ENCODE measurements around the gene MSLN. TPM values are rescaled to one million over a fixed set of nuclear protein-coding genes. Genes with fewer than 3 reads are reported as not detected.
A peak's percentile ranks its signal among the peaks of the same experiment; 100 is the strongest.

MSLN gene
- polyA plus RNA-seq, 1 of the 3 experiments (the other 2 are of a cell fraction), result 0.02 TPM

DNA sequence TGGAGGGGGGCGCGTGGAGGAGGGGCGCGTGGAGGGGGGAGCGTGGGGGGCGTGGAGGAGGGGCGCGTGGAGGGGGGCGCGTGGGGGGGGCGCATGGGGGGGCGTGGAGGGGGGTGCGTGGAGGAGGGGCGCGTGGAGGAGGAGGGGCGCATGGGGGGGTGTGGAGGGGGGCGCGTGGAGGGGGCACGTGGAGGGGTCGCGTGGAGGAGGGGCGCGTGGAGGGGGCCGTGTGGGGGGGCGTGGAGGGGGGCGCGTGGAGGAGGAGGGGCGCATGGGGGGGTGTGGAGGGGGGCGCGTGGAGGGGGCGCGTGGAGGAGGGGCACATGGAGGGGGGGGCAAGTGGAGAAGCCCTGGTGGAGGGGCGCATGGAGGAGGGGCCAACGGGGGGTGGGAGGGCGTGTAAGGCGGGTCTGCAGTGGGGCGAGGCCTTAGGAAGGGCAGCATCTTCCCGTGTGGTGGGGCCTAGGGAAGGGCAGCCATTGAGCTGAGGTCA, 7.3 kb downstream of the MSLN start:
- no peaks in the 10 kb centered on the region for H3K36me3 ChIP-seq (replicated peaks in 1 of 2; ENCODE audit: control insufficient read depth in 1 of 2, insufficient read depth in 2 of 2, low read length in 1 of 2)
- WGBS (ENCODE audit: low lambda C conversion rate), result 32% methylated on average over 29 of the region's 38 CpGs
- H3K9me2 ChIP-seq, result no peaks in the 10 kb centered on the region
- peak; percentile 68 for DNase-seq
- no peak overlapping the region for H3K9ac ChIP-seq
- no peaks in the 10 kb centered on the region for H3K9me3 ChIP-seq
- H3K27me3 ChIP-seq (ENCODE audit: insufficient read depth), result no peaks in the 10 kb centered on the region
- no peaks in the 10 kb centered on the region for H3F3A ChIP-seq (replicated peaks; ENCODE audit: insufficient read depth)
- CTCF ChIA-PET, result no interaction called here
- no peaks in the 10 kb centered on the region for H3K79me2 ChIP-seq (ENCODE audit: insufficient read depth)
- H3K4me1 ChIP-seq (ENCODE audit: control insufficient read depth in 1 of 2, insufficient read depth in 2 of 2, low read depth in 1 of 2, low read length in 1 of 2), result no peaks in the 10 kb centered on the region
- H2AFZ ChIP-seq (ENCODE audit: low read depth), result no peak overlapping the region
- TF ChIP-seq MEF2A (IDR thresholded peaks at IDR 0.05; ENCODE audit: borderline replicate concordance, low read depth) (no peak), JUND (IDR thresholded peaks at IDR 0.05) (no peak), CTCF (IDR thresholded peaks at IDR 0.05) (no peak), FOXJ3 (CRISPR knock-in tag; IDR thresholded peaks at IDR 0.05) (no peak), RFX5 (IDR thresholded peaks at IDR 0.05; ENCODE audit: low read length) (no peak), NRF1 (IDR thresholded peaks at IDR 0.05; ENCODE audit: low read depth, low read length) (no peak), RAD21 (IDR thresholded peaks at IDR 0.05; ENCODE audit: low read length) (no peak), GABPA (IDR thresholded peaks at IDR 0.05; ENCODE audit: low read depth) (no peak), EP300 (IDR thresholded peaks at IDR 0.05; ENCODE audit: borderline replicate concordance in 1 of 2, low read depth in 1 of 2, low read length in 1 of 2) (no peak), GATA2 (CRISPR knock-in tag; IDR thresholded peaks at IDR 0.05) (no peak), SMC3 (IDR thresholded peaks at IDR 0.05; ENCODE audit: low read depth, low read length) (no peak), EZH2phosphoT487 (IDR thresholded peaks at IDR 0.05; ENCODE audit: borderline replicate concordance, low read depth) (no peak), FOXM1 (IDR thresholded peaks at IDR 0.05; ENCODE audit: low read depth) (no peak), TAF1 (IDR thresholded peaks at IDR 0.05; ENCODE audit: borderline replicate concordance, low read depth, low read length) (no peak), SIN3A (IDR thresholded peaks at IDR 0.05; ENCODE audit: borderline replicate concordance, low read depth, low read length) (no peak), REST (IDR thresholded peaks at IDR 0.05; ENCODE audit: low read depth, low read length) (no peak)
- TF ChIP-seq, protein P1, sequence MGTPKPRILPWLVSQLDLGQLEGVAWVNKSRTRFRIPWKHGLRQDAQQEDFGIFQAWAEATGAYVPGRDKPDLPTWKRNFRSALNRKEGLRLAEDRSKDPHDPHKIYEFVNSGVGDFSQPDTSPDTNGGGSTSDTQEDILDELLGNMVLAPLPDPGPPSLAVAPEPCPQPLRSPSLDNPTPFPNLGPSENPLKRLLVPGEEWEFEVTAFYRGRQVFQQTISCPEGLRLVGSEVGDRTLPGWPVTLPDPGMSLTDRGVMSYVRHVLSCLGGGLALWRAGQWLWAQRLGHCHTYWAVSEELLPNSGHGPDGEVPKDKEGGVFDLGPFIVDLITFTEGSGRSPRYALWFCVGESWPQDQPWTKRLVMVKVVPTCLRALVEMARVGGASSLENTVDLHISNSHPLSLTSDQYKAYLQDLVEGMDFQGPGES (IDR thresholded peaks at IDR 0.05; ENCODE audit: low read depth, low read length), result no peak
- TF ChIP-seq, protein P2, sequence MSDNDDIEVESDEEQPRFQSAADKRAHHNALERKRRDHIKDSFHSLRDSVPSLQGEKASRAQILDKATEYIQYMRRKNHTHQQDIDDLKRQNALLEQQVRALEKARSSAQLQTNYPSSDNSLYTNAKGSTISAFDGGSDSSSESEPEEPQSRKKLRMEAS (IDR thresholded peaks at IDR 0.05; ENCODE audit: low read depth), result no peak
- TF ChIP-seq, protein P3, sequence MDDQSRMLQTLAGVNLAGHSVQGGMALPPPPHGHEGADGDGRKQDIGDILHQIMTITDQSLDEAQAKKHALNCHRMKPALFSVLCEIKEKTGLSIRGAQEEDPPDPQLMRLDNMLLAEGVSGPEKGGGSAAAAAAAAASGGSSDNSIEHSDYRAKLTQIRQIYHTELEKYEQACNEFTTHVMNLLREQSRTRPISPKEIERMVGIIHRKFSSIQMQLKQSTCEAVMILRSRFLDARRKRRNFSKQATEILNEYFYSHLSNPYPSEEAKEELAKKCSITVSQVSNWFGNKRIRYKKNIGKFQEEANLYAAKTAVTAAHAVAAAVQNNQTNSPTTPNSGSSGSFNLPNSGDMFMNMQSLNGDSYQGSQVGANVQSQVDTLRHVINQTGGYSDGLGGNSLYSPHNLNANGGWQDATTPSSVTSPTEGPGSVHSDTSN (IDR thresholded peaks at IDR 0.05), result no peak
- no peak overlapping the region for H3K27ac ChIP-seq (ENCODE audit: low read depth in 2 of 2, low read length in 1 of 2)
- no peak overlapping the region for H3K4me2 ChIP-seq
- H3K4me3 ChIP-seq (ENCODE audit: low read depth in 2 of 2, low read length in 1 of 2), result no peak overlapping the region
- no peaks in the 10 kb centered on the region for H4K20me1 ChIP-seq (ENCODE audit: insufficient read depth)
- POLR2A ChIA-PET, result no interaction called here
